ENCODE measurements around the gene SPRR2A.
"Not testable (repeated sequence)": the region's sequence is repeated elsewhere in the genome, so short reads cannot be mapped to it uniquely, and the experiment has no call there.

The SPRR2A gene

GRCh38 chr1:153040950-153041631 lies 16.2 kb downstream of the SPRR2A start, which contains the start of gene SPRR2D:
SPRR2D (minus strand) TSS chr1:153041120; CDS start chr1:153040346, 774 bp downstream.
- no peak for TF ChIP-seq ZNF274 (IDR thresholded peaks at IDR 0.05; ENCODE audit: low read depth, low read length)
- H3K4me3 ChIP-seq (ENCODE audit: low read length) = no peak within 1 kb of the TSS

GRCh38 chr1:153035211-153035610 lies 22.1 kb downstream of the SPRR2A start:
- no peak for TF ChIP-seq ZNF274 (IDR thresholded peaks at IDR 0.05; ENCODE audit: low read depth, low read length)
- no peak overlapping the region for H3K4me3 ChIP-seq (ENCODE audit: low read length)

- TF ChIP-seq ZNF274 (IDR thresholded peaks at IDR 0.05; ENCODE audit: low read depth, low read length) = no peak
- no peak overlapping the region for H3K4me3 ChIP-seq (ENCODE audit: low read length)
Observed at GRCh38 chr1:153032677-153033308, 24.5 kb downstream of the SPRR2A start.

GRCh38 chr1:153032073-153032472 lies 25.2 kb downstream of the SPRR2A start:
- TF ChIP-seq ZNF274 (IDR thresholded peaks at IDR 0.05; ENCODE audit: low read depth, low read length) = no peak
- H3K4me3 ChIP-seq (ENCODE audit: low read length) = no peak overlapping the region

- no peak within 1 kb of the TSS for H3K4me3 ChIP-seq (ENCODE audit: low read length)
- no peak for TF ChIP-seq ZNF274 (IDR thresholded peaks at IDR 0.05; ENCODE audit: low read depth, low read length)
Observed at GRCh38 chr1:153030895-153031294, 26.4 kb downstream of the SPRR2A start, which contains the start of gene SPRR1B. SPRR1B (plus strand) TSS chr1:153031203; CDS start chr1:153032346, 1,143 bp downstream.

- H3K4me3 ChIP-seq (ENCODE audit: low read length) = no peak overlapping the region
- no peak for TF ChIP-seq ZNF274 (IDR thresholded peaks at IDR 0.05; ENCODE audit: low read depth, low read length)
Observed at GRCh38 chr1:153028766-153029165, 28.5 kb downstream of the SPRR2A start.

GRCh38 chr1:153025797-153026196 lies 31.5 kb downstream of the SPRR2A start:
- TF ChIP-seq ZNF274 (IDR thresholded peaks at IDR 0.05; ENCODE audit: low read depth, low read length) = no peak
- no peak overlapping the region for H3K4me3 ChIP-seq (ENCODE audit: low read length)

- no peak for TF ChIP-seq ZNF274 (IDR thresholded peaks at IDR 0.05; ENCODE audit: low read depth, low read length)
- no peak overlapping the region for H3K4me3 ChIP-seq (ENCODE audit: low read length)
Observed at GRCh38 chr1:153024413-153024812, 32.9 kb downstream of the SPRR2A start.

GRCh38 chr1:153023109-153023508 lies 34.2 kb downstream of the SPRR2A start:
- no peak for TF ChIP-seq ZNF274 (IDR thresholded peaks at IDR 0.05; ENCODE audit: low read depth, low read length)
- H3K4me3 ChIP-seq (ENCODE audit: low read length) = no peak overlapping the region

- not testable (repeated sequence) for H3K4me3 ChIP-seq (ENCODE audit: low read length)
Observed at GRCh38 chr1:153022340-153022739, 35.0 kb downstream of the SPRR2A start.

- H3K4me3 ChIP-seq (ENCODE audit: low read length) = not testable (repeated sequence)
Observed at GRCh38 chr1:153021829-153022228, 35.5 kb downstream of the SPRR2A start.

- H3K4me3 ChIP-seq (ENCODE audit: low read length) = not testable (repeated sequence)
Observed at GRCh38 chr1:153011235-153011758, 46.0 kb downstream of the SPRR2A start.
